Measurements from ENCODE around the gene CORO2B.

GRCh38 chr15:68707386-68707785 is 128.6 kb downstream of the CORO2B start:
- no peak for TF ChIP-seq CTCF (IDR thresholded peaks at IDR 0.05)
- no peak for TF ChIP-seq POLR2A (IDR thresholded peaks at IDR 0.05)
